Panc1 (cell line): ENCODE measurements around the gene LRRC56. TPM values are rescaled to one million over a fixed set of nuclear protein-coding genes. Genes with fewer than 3 reads are reported as not detected.

Experiments used
- ATAC-seq: fragments of 200-7000 bp; cut with Tn5 transposase; 2 replicates; pipeline ENCODE4 v1.9.1; 2020; ENCODE audit warnings: mild to moderate bottlenecking, moderate library complexity
- BruUV-seq: library from RNA; stranded (reverse); fragments of 400-500 nt; replicated peaks from 2 replicates; lab custom pipeline; 2021; lab: Mats Ljungman, UMichigan
- CTCF ChIA-PET: fragments of 300-600 bp; sonication (Branson Sonifier 250); formaldehyde crosslinking; loops from one replicate; lab custom pipeline; 2022; ENCODE audit warnings: antibody characterized with exemption; lab: Charles Lee
- POLR2A ChIA-PET: fragments of 300-600 bp; sonication (Branson Sonifier 250); formaldehyde crosslinking; loops from one replicate; lab custom pipeline; 2022; ENCODE audit warnings: antibody characterized with exemption; lab: Charles Lee
- DNase-seq: peaks from one replicate; pipeline ENCODE4 v3.0.0-alpha.2; 2010; ENCODE audit warnings: low read depth, low spot score
- H3K27ac ChIP-seq: 2 replicates; pipeline ENCODE4 v1.5.1; 2011; ENCODE audit warnings: mild to moderate bottlenecking, low read length, inconsistent platforms
- H3K27me3 ChIP-seq: fragments of 200-500 bp; sonication (Bioruptor generic); 2 replicates; pipeline ENCODE4 v1.6.0; 2014; ENCODE audit warnings: low read length, inconsistent platforms; ENCODE audit not compliant: control insufficient read depth, insufficient read depth
- H3K36me3 ChIP-seq: fragments of 200-500 bp; sonication (Bioruptor generic); 2 replicates; pipeline ENCODE4 v1.5.1; 2014; ENCODE audit warnings: inconsistent platforms, mild to moderate bottlenecking, low read length, moderate library complexity; ENCODE audit not compliant: control insufficient read depth, insufficient read depth
- H3K4me1 ChIP-seq: 2 replicates; pipeline ENCODE4 v1.5.1; 2011; ENCODE audit warnings: inconsistent platforms, mild to moderate bottlenecking, low read length, moderate library complexity; ENCODE audit not compliant: control insufficient read depth, insufficient read depth
- H3K4me3 ChIP-seq, 2 experiments: 2 replicates each; pipeline ENCODE4 v1.5.1; 2011 to 2012; ENCODE audit warnings: low read depth in 2 of 2, low read length in 2 of 2, mild to moderate bottlenecking in 2 of 2, inconsistent platforms in 1 of 2, moderate library complexity in 1 of 2
- H3K9me3 ChIP-seq: fragments of 200-500 bp; sonication (Bioruptor generic); 2 replicates; pipeline ENCODE4 v1.5.1; 2014; ENCODE audit warnings: low read depth, mild to moderate bottlenecking, inconsistent platforms, low read length, moderate library complexity; ENCODE audit not compliant: control insufficient read depth, insufficient read depth
- CTCF ChIP-seq: fragments of 450-650 bp; IDR thresholded peaks from 2 replicates; pipeline ENCODE4 v1.5.1; 2017; ENCODE audit warnings: mild to moderate bottlenecking
- POLR2AphosphoS5 ChIP-seq: IDR thresholded peaks from 2 replicates; pipeline ENCODE4 v1.6.1; 2012; ENCODE audit warnings: mild to moderate bottlenecking, low read depth, low read length, moderate library complexity
- REST ChIP-seq, 2 experiments: IDR thresholded peaks; 2 replicates each; pipeline ENCODE4 v1.6.1; 2011 to 2012; ENCODE audit warnings: low read depth in 2 of 2, control low read depth in 1 of 2, low read length in 1 of 2, mild to moderate bottlenecking in 1 of 2, moderate library complexity in 1 of 2; ENCODE audit not compliant: insufficient read depth in 1 of 2
- SIN3A ChIP-seq: IDR thresholded peaks from 2 replicates; pipeline ENCODE4 v1.6.1; 2012; ENCODE audit warnings: low read depth, mild to moderate bottlenecking, low read length, moderate library complexity, borderline replicate concordance; ENCODE audit not compliant: insufficient read depth
- TCF7L2 ChIP-seq: IDR thresholded peaks from 2 replicates; pipeline ENCODE4 v1.6.1; 2011; ENCODE audit warnings: mild to moderate bottlenecking, low read depth, low read length, inconsistent platforms
- in situ Hi-C: cut with HindIII; loops from 2 replicates; pipeline ENCODE4 v1.10.0; 2016; ENCODE audit warnings: low sequenced_read_pairs, low pct_unique_long_range_greater_than_20kb
- intact Hi-C: fragments of 100-400 bp; cut with micrococcal nuclease; formaldehyde crosslinking; loops from one replicate; pipeline ENCODE4 v1.10.0; 2022; ENCODE audit not compliant: unreplicated experiment
- total RNA-seq: library from RNA; stranded (reverse); gene quantifications from one replicate; pipeline ENCODE4 v1.2.1, GENCODE V29; 2021; ENCODE audit not compliant: unreplicated experiment

The LRRC56 gene
- total RNA-seq, 1 experiment from 2014 or later: 9.8 TPM

- no TSS peak for BruUV-seq
- DNase-seq: no peak
These were observed 5.3 kb upstream of the LRRC56 start for GRCh38 chr11:531919-532526.

GRCh38 chr11:532527-532985 is 4.8 kb upstream of the LRRC56 start:
- DNase-seq (no peak), ATAC-seq (no peak)
- intact Hi-C loops (no loop called here), in situ Hi-C loops (no loop called here)
- Histone ChIP-seq H3K4me3 (no peak overlapping the region), H3K27ac (no peak overlapping the region), H3K4me1 (peaks cover 26% of the 10 kb centered on the region), H3K9me3 (no peaks in the 10 kb centered on the region), H3K36me3 (peaks cover 3% of the 10 kb centered on the region; the same call in 1 of the 2 replicates), H3K27me3 (no peaks in the 10 kb centered on the region)
- TF ChIP-seq SIN3A (no peak), CTCF (no peak), REST (IDR thresholded peaks at IDR 0.05; ENCODE audit: insufficient read depth in 1 of 2, low read depth in 2 of 2, low read length in 1 of 2) (no peak), TCF7L2 (no peak), POLR2AphosphoS5 (no peak)
- BruUV-seq: no TSS peak
- ChIA-PET POLR2A (interaction anchor here (1.0 kb wide), 1 partner anchor 12 kb away, joined by 8 read pairs; no protein-coding TSS in a partner anchor), CTCF (interaction anchor here (0.6 kb wide), 1 partner anchor 33 kb away, joined by 4 read pairs; no protein-coding TSS in a partner anchor)

More at GRCh38 chr11:531919-532526, 5.3 kb upstream of the LRRC56 start:
- no peak for TF ChIP-seq TCF7L2
- TF ChIP-seq CTCF: no peak
- TF ChIP-seq POLR2AphosphoS5: no peak
- no peak for TF ChIP-seq SIN3A
- TF ChIP-seq REST (IDR thresholded peaks at IDR 0.05; ENCODE audit: insufficient read depth in 1 of 2, low read depth in 2 of 2, low read length in 1 of 2): no peak
- Histone ChIP-seq H3K4me3 (no peak overlapping the region), H3K4me1 (peaks cover 20% of the 10 kb centered on the region), H3K36me3 (peaks cover 3% of the 10 kb centered on the region; the same call in 1 of the 2 replicates), H3K27ac (no peak overlapping the region; the same call in 1 of the 2 replicates), H3K27me3 (no peaks in the 10 kb centered on the region), H3K9me3 (no peaks in the 10 kb centered on the region)
- ChIA-PET CTCF (no interaction called here), POLR2A (no interaction called here)
- in situ Hi-C loops (no loop called here), intact Hi-C loops (no loop called here)
- no peak for ATAC-seq
